Measurements from ENCODE around the gene VCAN.

Gene VCAN

GRCh38 chr5:83467371-83468035 is 4.0 kb upstream of the VCAN start:
- no peak for DNase-seq (ENCODE audit: low read depth in 2 of 2)

- no peak for DNase-seq (ENCODE audit: low read depth in 2 of 2)
Measured at GRCh38 chr5:83469075-83469474, 2.5 kb upstream of the VCAN start.

GRCh38 chr5:83470526-83471404 is 779 bp upstream of the VCAN start:
- DNase-seq (ENCODE audit: low read depth in 2 of 2) = no peak

- DNase-seq (ENCODE audit: low read depth in 2 of 2) = no peak
Measured at GRCh38 chr5:83472213-83472507, 616 bp downstream of the VCAN start.

- no peak for DNase-seq (ENCODE audit: low read depth in 2 of 2)
Measured at GRCh38 chr5:83472508-83473345, 1.2 kb downstream of the VCAN start.

- DNase-seq (ENCODE audit: low read depth in 2 of 2) = no peak
Measured at GRCh38 chr5:83473346-83474160, 2.0 kb downstream of the VCAN start.

GRCh38 chr5:83474161-83474796 is 2.7 kb downstream of the VCAN start:
- peak in 1 of 2 donors; percentile 10 for DNase-seq (ENCODE audit: low read depth in 2 of 2)

- DNase-seq (ENCODE audit: low read depth in 2 of 2) = no peak
Measured at GRCh38 chr5:83474991-83475390, 3.4 kb downstream of the VCAN start.

- no peak for DNase-seq (ENCODE audit: low read depth in 2 of 2)
Measured at GRCh38 chr5:83475391-83475863, 3.9 kb downstream of the VCAN start.

- DNase-seq (ENCODE audit: low read depth in 2 of 2) = no peak
Measured at GRCh38 chr5:83475935-83476814, 4.6 kb downstream of the VCAN start.

GRCh38 chr5:83482961-83483360 is 11.4 kb downstream of the VCAN start:
- no peak for DNase-seq (ENCODE audit: low read depth in 2 of 2)

- DNase-seq (ENCODE audit: low read depth in 2 of 2) = no peak
Measured at GRCh38 chr5:83484294-83484693, 12.8 kb downstream of the VCAN start.

- DNase-seq (ENCODE audit: low read depth in 2 of 2) = no peak
Measured at GRCh38 chr5:83485842-83486241, 14.3 kb downstream of the VCAN start.

- DNase-seq (ENCODE audit: low read depth in 2 of 2) = no peak
Measured at GRCh38 chr5:83487155-83487554, 15.6 kb downstream of the VCAN start.

- DNase-seq (ENCODE audit: low read depth in 2 of 2) = no peak
Measured at GRCh38 chr5:83488271-83488670, 16.7 kb downstream of the VCAN start.

- no peak for DNase-seq (ENCODE audit: low read depth in 2 of 2)
Measured at GRCh38 chr5:83488821-83489220, 17.3 kb downstream of the VCAN start.

- no peak for DNase-seq (ENCODE audit: low read depth in 2 of 2)
Measured at GRCh38 chr5:83490203-83490602, 18.7 kb downstream of the VCAN start.

GRCh38 chr5:83492331-83492730 is 20.8 kb downstream of the VCAN start:
- DNase-seq (ENCODE audit: low read depth in 2 of 2) = no peak

- DNase-seq (ENCODE audit: low read depth in 2 of 2) = no peak
Measured at GRCh38 chr5:83493644-83494043, 22.1 kb downstream of the VCAN start.

- DNase-seq (ENCODE audit: low read depth in 2 of 2) = no peak
Measured at GRCh38 chr5:83494087-83494620, 22.6 kb downstream of the VCAN start.

Measured in stimulated activated CD8-positive, alpha-beta memory T cell treated with anti-CD3 and anti-CD28 coated beads, Interleukin-7, amount 100 ng/mL, for 4 hours (primary cell).